Panc1 (cell line): Measurements from ENCODE around the gene RAI14. TPM values are rescaled to one million over a fixed set of nuclear protein-coding genes. Genes with fewer than 3 reads are reported as not detected.

ENCODE experiments used
- ATAC-seq: fragments of 200-7000 bp; cut with Tn5 transposase; 2 replicates; pipeline ENCODE4 v1.9.1; 2020; ENCODE audit warnings: mild to moderate bottlenecking, moderate library complexity
- BruUV-seq: library from RNA; stranded (reverse); fragments of 400-500 nt; replicated peaks from 2 replicates; lab custom pipeline; 2021; lab: Mats Ljungman, UMichigan
- CTCF ChIA-PET: fragments of 300-600 bp; sonication (Branson Sonifier 250); formaldehyde crosslinking; loops from one replicate; lab custom pipeline; 2022; ENCODE audit warnings: antibody characterized with exemption; lab: Charles Lee
- POLR2A ChIA-PET: fragments of 300-600 bp; sonication (Branson Sonifier 250); formaldehyde crosslinking; loops from one replicate; lab custom pipeline; 2022; ENCODE audit warnings: antibody characterized with exemption; lab: Charles Lee
- DNase-seq: peaks from one replicate; pipeline ENCODE4 v3.0.0-alpha.2; 2010; ENCODE audit warnings: low read depth, low spot score
- H3K27ac ChIP-seq: 2 replicates; pipeline ENCODE4 v1.5.1; 2011; ENCODE audit warnings: mild to moderate bottlenecking, low read length, inconsistent platforms
- H3K27me3 ChIP-seq: fragments of 200-500 bp; sonication (Bioruptor generic); 2 replicates; pipeline ENCODE4 v1.6.0; 2014; ENCODE audit warnings: low read length, inconsistent platforms; ENCODE audit not compliant: control insufficient read depth, insufficient read depth
- H3K36me3 ChIP-seq: fragments of 200-500 bp; sonication (Bioruptor generic); 2 replicates; pipeline ENCODE4 v1.5.1; 2014; ENCODE audit warnings: inconsistent platforms, mild to moderate bottlenecking, low read length, moderate library complexity; ENCODE audit not compliant: control insufficient read depth, insufficient read depth
- H3K4me1 ChIP-seq: 2 replicates; pipeline ENCODE4 v1.5.1; 2011; ENCODE audit warnings: inconsistent platforms, mild to moderate bottlenecking, low read length, moderate library complexity; ENCODE audit not compliant: control insufficient read depth, insufficient read depth
- H3K4me3 ChIP-seq, 2 experiments: 2 replicates each; pipeline ENCODE4 v1.5.1; 2011 to 2012; ENCODE audit warnings: low read depth in 2 of 2, low read length in 2 of 2, mild to moderate bottlenecking in 2 of 2, inconsistent platforms in 1 of 2, moderate library complexity in 1 of 2
- H3K9me3 ChIP-seq: fragments of 200-500 bp; sonication (Bioruptor generic); 2 replicates; pipeline ENCODE4 v1.5.1; 2014; ENCODE audit warnings: low read depth, mild to moderate bottlenecking, inconsistent platforms, low read length, moderate library complexity; ENCODE audit not compliant: control insufficient read depth, insufficient read depth
- POLR2AphosphoS5 ChIP-seq: IDR thresholded peaks from 2 replicates; pipeline ENCODE4 v1.6.1; 2012; ENCODE audit warnings: mild to moderate bottlenecking, low read depth, low read length, moderate library complexity
- SIN3A ChIP-seq: IDR thresholded peaks from 2 replicates; pipeline ENCODE4 v1.6.1; 2012; ENCODE audit warnings: low read depth, mild to moderate bottlenecking, low read length, moderate library complexity, borderline replicate concordance; ENCODE audit not compliant: insufficient read depth
- TCF7L2 ChIP-seq: IDR thresholded peaks from 2 replicates; pipeline ENCODE4 v1.6.1; 2011; ENCODE audit warnings: mild to moderate bottlenecking, low read depth, low read length, inconsistent platforms
- in situ Hi-C: cut with HindIII; loops from 2 replicates; pipeline ENCODE4 v1.10.0; 2016; ENCODE audit warnings: low sequenced_read_pairs, low pct_unique_long_range_greater_than_20kb
- intact Hi-C: fragments of 100-400 bp; cut with micrococcal nuclease; formaldehyde crosslinking; loops from one replicate; pipeline ENCODE4 v1.10.0; 2022; ENCODE audit not compliant: unreplicated experiment
- total RNA-seq: library from RNA; stranded (reverse); gene quantifications from one replicate; pipeline ENCODE4 v1.2.1, GENCODE V29; 2021; ENCODE audit not compliant: unreplicated experiment
- TF ChIP-seq, protein P1 (sequence below): fragments of 450-650 bp; IDR thresholded peaks from 2 replicates; pipeline ENCODE4 v1.5.1; 2017; ENCODE audit warnings: mild to moderate bottlenecking
- TF ChIP-seq, protein P2 (sequence below), 2 experiments: IDR thresholded peaks; 2 replicates each; pipeline ENCODE4 v1.6.1; 2011 to 2012; ENCODE audit warnings: low read depth in 2 of 2, control low read depth in 1 of 2, low read length in 1 of 2, mild to moderate bottlenecking in 1 of 2, moderate library complexity in 1 of 2; ENCODE audit not compliant: insufficient read depth in 1 of 2

RAI14 gene
- total RNA-seq, 1 experiment from 2014 or later: 18.5 TPM

DNA sequence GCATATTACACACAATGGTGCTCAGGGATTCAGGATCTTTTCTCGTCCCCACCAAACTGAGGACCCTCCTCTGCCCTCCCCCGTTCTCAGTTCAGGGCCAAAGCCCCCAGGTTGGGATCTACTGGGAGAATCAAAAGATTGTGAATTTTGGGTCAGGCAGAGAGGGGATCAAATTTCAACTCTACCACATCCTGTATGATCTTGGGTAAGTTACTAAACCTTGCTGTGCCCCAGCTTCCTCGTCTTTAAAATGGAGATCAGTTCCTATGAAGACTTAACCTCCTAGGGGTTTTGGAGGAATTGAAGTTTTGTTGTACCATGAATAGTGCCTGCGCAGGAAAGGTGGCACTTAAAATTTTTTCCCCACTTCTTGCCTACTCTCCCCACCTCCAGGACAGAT, 62.4 kb downstream of the RAI14 start:
- Histone ChIP-seq H3K27me3 (no peaks in the 10 kb centered on the region), H3K27ac (no peak overlapping the region), H3K4me3 (no peak overlapping the region), H3K36me3 (no peaks in the 10 kb centered on the region), H3K4me1 (no peaks in the 10 kb centered on the region), H3K9me3 (no peaks in the 10 kb centered on the region)
- no TSS peak for BruUV-seq
- intact Hi-C loops: no loop called here
- ChIA-PET POLR2A (no interaction called here), CTCF (no interaction called here)
- no peak for DNase-seq
- no peak for TF ChIP-seq POLR2AphosphoS5
- no peak for TF ChIP-seq SIN3A
- TF ChIP-seq, protein P1, sequence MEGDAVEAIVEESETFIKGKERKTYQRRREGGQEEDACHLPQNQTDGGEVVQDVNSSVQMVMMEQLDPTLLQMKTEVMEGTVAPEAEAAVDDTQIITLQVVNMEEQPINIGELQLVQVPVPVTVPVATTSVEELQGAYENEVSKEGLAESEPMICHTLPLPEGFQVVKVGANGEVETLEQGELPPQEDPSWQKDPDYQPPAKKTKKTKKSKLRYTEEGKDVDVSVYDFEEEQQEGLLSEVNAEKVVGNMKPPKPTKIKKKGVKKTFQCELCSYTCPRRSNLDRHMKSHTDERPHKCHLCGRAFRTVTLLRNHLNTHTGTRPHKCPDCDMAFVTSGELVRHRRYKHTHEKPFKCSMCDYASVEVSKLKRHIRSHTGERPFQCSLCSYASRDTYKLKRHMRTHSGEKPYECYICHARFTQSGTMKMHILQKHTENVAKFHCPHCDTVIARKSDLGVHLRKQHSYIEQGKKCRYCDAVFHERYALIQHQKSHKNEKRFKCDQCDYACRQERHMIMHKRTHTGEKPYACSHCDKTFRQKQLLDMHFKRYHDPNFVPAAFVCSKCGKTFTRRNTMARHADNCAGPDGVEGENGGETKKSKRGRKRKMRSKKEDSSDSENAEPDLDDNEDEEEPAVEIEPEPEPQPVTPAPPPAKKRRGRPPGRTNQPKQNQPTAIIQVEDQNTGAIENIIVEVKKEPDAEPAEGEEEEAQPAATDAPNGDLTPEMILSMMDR: no peak
- TF ChIP-seq, protein P2, sequence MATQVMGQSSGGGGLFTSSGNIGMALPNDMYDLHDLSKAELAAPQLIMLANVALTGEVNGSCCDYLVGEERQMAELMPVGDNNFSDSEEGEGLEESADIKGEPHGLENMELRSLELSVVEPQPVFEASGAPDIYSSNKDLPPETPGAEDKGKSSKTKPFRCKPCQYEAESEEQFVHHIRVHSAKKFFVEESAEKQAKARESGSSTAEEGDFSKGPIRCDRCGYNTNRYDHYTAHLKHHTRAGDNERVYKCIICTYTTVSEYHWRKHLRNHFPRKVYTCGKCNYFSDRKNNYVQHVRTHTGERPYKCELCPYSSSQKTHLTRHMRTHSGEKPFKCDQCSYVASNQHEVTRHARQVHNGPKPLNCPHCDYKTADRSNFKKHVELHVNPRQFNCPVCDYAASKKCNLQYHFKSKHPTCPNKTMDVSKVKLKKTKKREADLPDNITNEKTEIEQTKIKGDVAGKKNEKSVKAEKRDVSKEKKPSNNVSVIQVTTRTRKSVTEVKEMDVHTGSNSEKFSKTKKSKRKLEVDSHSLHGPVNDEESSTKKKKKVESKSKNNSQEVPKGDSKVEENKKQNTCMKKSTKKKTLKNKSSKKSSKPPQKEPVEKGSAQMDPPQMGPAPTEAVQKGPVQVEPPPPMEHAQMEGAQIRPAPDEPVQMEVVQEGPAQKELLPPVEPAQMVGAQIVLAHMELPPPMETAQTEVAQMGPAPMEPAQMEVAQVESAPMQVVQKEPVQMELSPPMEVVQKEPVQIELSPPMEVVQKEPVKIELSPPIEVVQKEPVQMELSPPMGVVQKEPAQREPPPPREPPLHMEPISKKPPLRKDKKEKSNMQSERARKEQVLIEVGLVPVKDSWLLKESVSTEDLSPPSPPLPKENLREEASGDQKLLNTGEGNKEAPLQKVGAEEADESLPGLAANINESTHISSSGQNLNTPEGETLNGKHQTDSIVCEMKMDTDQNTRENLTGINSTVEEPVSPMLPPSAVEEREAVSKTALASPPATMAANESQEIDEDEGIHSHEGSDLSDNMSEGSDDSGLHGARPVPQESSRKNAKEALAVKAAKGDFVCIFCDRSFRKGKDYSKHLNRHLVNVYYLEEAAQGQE (IDR thresholded peaks at IDR 0.05; ENCODE audit: insufficient read depth in 1 of 2, low read depth in 2 of 2, low read length in 1 of 2): no peak
- no peak for TF ChIP-seq TCF7L2
- in situ Hi-C loops: no loop called here
- no peak for ATAC-seq

DNA sequence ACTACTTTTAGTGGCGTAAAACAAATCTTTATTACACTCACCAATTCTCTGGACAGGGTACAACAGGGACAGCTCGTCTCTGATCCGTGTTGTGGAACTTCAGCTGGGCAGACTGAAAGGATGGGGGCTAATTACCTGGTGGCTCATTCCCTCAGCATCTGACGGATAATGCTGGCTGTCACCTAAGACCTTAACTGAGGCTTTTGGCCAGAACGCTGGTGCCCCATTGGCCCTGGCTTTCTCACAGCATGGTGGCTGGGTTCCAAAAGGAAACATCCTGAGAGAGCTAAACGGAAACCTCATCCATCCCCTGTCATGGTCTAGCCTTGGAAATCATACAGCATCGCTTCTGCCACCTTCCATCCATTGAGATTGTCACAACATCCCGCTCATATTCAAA, 62.9 kb downstream of the RAI14 start:
- intact Hi-C loops: no loop called here
- in situ Hi-C loops: no loop called here
- Histone ChIP-seq H3K9me3 (no peaks in the 10 kb centered on the region), H3K36me3 (no peaks in the 10 kb centered on the region), H3K4me1 (no peaks in the 10 kb centered on the region), H3K27ac (no peak overlapping the region), H3K27me3 (no peaks in the 10 kb centered on the region), H3K4me3 (no peak overlapping the region)
- ChIA-PET CTCF (no interaction called here), POLR2A (no interaction called here)
- no peak for ATAC-seq
- TF ChIP-seq TCF7L2: no peak
- TF ChIP-seq, protein P1: no peak
- TF ChIP-seq SIN3A: no peak
- TF ChIP-seq POLR2AphosphoS5: no peak
- TF ChIP-seq, protein P2 (IDR thresholded peaks at IDR 0.05; ENCODE audit: insufficient read depth in 1 of 2, low read depth in 2 of 2, low read length in 1 of 2): no peak
- DNase-seq: no peak
- BruUV-seq: no TSS peak
